OCI-LY7 (cell line): ENCODE data around the gene AGPAT3. TPM values are rescaled to one million over a fixed set of nuclear protein-coding genes. Genes with fewer than 3 reads are reported as not detected.

Source experiments
- BruUV-seq: library from RNA; stranded (reverse); fragments of 400-500 nt; replicated peaks from 2 replicates; lab custom pipeline; 2021; lab: Mats Ljungman, UMichigan
- CTCF ChIA-PET: fragments of 300-600 bp; sonication (Branson Sonifier 250); formaldehyde crosslinking; loops from one replicate; lab custom pipeline; 2022; ENCODE audit warnings: antibody characterized with exemption; ENCODE audit not compliant: unreplicated experiment; lab: Charles Lee
- POLR2A ChIA-PET: fragments of 300-600 bp; sonication (Branson Sonifier 250); formaldehyde crosslinking; loops from one replicate; lab custom pipeline; 2022; ENCODE audit warnings: antibody characterized with exemption; lab: Charles Lee
- DNase-seq: peaks from one replicate; pipeline ENCODE4 v3.0.0-alpha.2; 2015; ENCODE audit warnings: low spot score
- H2AFZ ChIP-seq: fragments of 200-600 bp; sonication (generic), shearing (Covaris generic); 2 replicates; pipeline ENCODE4 v1.6.1; 2014; ENCODE audit warnings: mild to moderate bottlenecking, antibody characterized with exemption, low read length, moderate library complexity
- H3K27ac ChIP-seq: fragments of 200-600 bp; sonication (generic); 2 replicates; pipeline ENCODE4 v1.5.1; 2014; ENCODE audit warnings: mixed run types, low read depth, mild to moderate bottlenecking, moderate library complexity, low read length, inconsistent platforms; ENCODE audit not compliant: poor library complexity, severe bottlenecking
- H3K36me3 ChIP-seq: fragments of 200-600 bp; sonication (generic); 2 replicates; pipeline ENCODE4 v1.6.1; 2014; ENCODE audit warnings: mild to moderate bottlenecking, antibody characterized with exemption, low read length, moderate library complexity, mixed read lengths; ENCODE audit not compliant: insufficient read depth
- H3K4me1 ChIP-seq: fragments of 200-600 bp; sonication (generic); 2 replicates; pipeline ENCODE4 v1.5.1; 2014; ENCODE audit warnings: mild to moderate bottlenecking, low read length; ENCODE audit not compliant: insufficient read depth, poor library complexity, severe bottlenecking
- H3K4me2 ChIP-seq: fragments of 200-600 bp; sonication (generic); 2 replicates; pipeline ENCODE4 v1.6.1; 2014; ENCODE audit warnings: mild to moderate bottlenecking, low read length
- H3K4me3 ChIP-seq: fragments of 200-600 bp; sonication (generic); 2 replicates; pipeline ENCODE4 v1.5.1; 2014; ENCODE audit warnings: mild to moderate bottlenecking, low read depth, low read length; ENCODE audit not compliant: poor library complexity, severe bottlenecking
- H3K79me2 ChIP-seq: fragments of 200-600 bp; sonication (generic); 2 replicates; pipeline ENCODE4 v1.6.1; 2016; ENCODE audit warnings: low read depth, mild to moderate bottlenecking, low read length, moderate library complexity, mixed read lengths; ENCODE audit not compliant: insufficient read depth
- H3K9me2 ChIP-seq: fragments of 200-600 bp; sonication (generic); 2 replicates; pipeline ENCODE4 v1.6.1; 2016; ENCODE audit warnings: mild to moderate bottlenecking, low read length, mixed read lengths; ENCODE audit not compliant: insufficient read depth
- H3K9me3 ChIP-seq: fragments of 200-600 bp; sonication (generic); 2 replicates; pipeline ENCODE4 v1.6.1; 2014; ENCODE audit warnings: mild to moderate bottlenecking, mixed run types, low read length, mixed read lengths
- H4K20me1 ChIP-seq: fragments of 200-600 bp; sonication (generic); 2 replicates; pipeline ENCODE4 v1.6.1; 2014; ENCODE audit warnings: mild to moderate bottlenecking, antibody characterized with exemption, low read length, moderate library complexity, mixed read lengths; ENCODE audit not compliant: insufficient read depth
- EZH2phosphoT487 ChIP-seq: fragments of 200-600 bp; sonication (generic); IDR thresholded peaks from 2 replicates; pipeline ENCODE4 v1.6.1; 2018; ENCODE audit warnings: low read depth, borderline replicate concordance, mild to moderate bottlenecking, mixed run types, antibody characterized with exemption, low read length, moderate library complexity, mixed read lengths
- intact Hi-C: fragments of 100-400 bp; cut with micrococcal nuclease; formaldehyde crosslinking; loops from one replicate; pipeline ENCODE4 v1.10.0; 2022; ENCODE audit not compliant: unreplicated experiment
- total RNA-seq, 2 experiments: library from RNA; depleted of rRNA in 1 of 2; stranded (reverse); fragments of >200 nt in 1 of 2; shearing (Covaris generic) in 1 of 2; gene quantifications; 2 replicates each; pipeline ENCODE4 v1.2.3, GENCODE V29; 2014 to 2022
- TF ChIP-seq, protein P1 (sequence below): fragments of 200-600 bp; sonication (generic); conservative IDR thresholded peaks from 2 replicates; pipeline ENCODE4 v1.5.1; 2014; ENCODE audit warnings: mild to moderate bottlenecking, antibody characterized with exemption, low read length, moderate library complexity, mixed read lengths

The AGPAT3 gene
- total RNA-seq, 2 experiments from 2014 or later: 9.2 to 33.4 TPM

DNA sequence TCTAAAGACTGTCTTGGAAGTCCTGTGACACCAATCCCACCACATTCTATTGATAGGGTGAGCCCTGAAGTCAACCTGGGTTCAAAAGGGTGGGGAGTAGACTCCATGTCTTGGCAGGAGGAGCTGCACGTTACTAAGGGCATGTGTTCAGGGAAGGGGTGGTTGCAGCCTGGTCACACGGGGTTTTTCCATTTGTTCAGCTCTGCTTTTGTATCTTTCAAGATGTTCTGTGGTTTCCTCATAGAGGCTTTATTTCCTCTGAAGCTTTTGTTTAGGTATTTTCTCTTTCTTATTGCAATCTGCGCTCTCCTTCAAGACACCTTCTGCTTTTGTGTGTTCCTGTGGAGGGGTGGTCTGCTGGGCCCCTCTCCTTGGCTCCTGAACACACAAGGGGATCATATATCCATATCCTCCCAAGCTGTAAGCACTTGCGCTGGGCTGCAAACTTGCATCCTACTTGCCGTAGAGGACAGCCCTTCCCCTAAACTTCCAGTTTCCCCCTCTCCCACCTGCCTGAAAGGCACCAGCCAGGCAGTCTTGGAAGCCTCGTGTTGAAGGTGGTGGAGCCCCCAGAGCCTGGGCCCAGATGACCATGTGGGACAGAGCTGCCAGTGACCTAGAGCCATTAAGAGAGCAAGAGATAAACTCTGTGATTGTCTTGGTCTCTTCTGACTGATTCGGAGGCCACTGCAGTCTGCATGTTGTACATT is 84.6 kb downstream of the AGPAT3 start:
- no peaks in the 10 kb centered on the region for H3K9me3 ChIP-seq
- intact Hi-C loops: no loop called here
- no peaks in the 10 kb centered on the region for H3K9me2 ChIP-seq
- H3K79me2 ChIP-seq: no peaks in the 10 kb centered on the region
- H3K27ac ChIP-seq: no peak overlapping the region
- H3K4me2 ChIP-seq: no peak overlapping the region
- H3K4me1 ChIP-seq: no peaks in the 10 kb centered on the region
- BruUV-seq: no TSS peak
- POLR2A ChIA-PET: no interaction called here
- H4K20me1 ChIP-seq: no peaks in the 10 kb centered on the region
- no peak overlapping the region for H3K4me3 ChIP-seq
- TF ChIP-seq EZH2phosphoT487: no peak
- TF ChIP-seq, protein P1, sequence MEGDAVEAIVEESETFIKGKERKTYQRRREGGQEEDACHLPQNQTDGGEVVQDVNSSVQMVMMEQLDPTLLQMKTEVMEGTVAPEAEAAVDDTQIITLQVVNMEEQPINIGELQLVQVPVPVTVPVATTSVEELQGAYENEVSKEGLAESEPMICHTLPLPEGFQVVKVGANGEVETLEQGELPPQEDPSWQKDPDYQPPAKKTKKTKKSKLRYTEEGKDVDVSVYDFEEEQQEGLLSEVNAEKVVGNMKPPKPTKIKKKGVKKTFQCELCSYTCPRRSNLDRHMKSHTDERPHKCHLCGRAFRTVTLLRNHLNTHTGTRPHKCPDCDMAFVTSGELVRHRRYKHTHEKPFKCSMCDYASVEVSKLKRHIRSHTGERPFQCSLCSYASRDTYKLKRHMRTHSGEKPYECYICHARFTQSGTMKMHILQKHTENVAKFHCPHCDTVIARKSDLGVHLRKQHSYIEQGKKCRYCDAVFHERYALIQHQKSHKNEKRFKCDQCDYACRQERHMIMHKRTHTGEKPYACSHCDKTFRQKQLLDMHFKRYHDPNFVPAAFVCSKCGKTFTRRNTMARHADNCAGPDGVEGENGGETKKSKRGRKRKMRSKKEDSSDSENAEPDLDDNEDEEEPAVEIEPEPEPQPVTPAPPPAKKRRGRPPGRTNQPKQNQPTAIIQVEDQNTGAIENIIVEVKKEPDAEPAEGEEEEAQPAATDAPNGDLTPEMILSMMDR: no peak
- DNase-seq: no peak
- H3K36me3 ChIP-seq: no peaks in the 10 kb centered on the region
- CTCF ChIA-PET: no interaction called here
- no peak overlapping the region for H2AFZ ChIP-seq

DNA sequence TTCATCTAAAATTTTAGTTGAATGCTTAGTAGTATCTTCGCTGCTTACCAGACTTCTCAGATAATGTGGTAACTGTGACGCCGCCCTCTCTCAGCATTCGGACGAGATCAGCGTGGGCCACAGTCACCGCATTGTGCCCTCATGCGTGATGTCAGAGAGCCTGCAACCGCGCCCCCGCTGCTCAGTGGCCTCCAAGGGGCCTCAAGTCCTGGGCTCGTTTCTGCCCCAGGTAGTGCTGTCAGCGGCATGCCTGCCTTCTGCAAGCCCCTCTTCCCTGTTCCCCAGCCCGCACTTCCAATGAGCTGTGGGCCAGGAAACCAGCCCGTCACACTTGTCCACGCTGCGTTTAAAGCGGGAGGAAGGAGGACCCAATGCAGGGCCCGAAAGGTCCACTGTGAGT is 85.5 kb downstream of the AGPAT3 start:
- Histone ChIP-seq H3K4me1 (no peaks in the 10 kb centered on the region), H4K20me1 (no peaks in the 10 kb centered on the region), H3K9me3 (no peaks in the 10 kb centered on the region), H3K36me3 (no peaks in the 10 kb centered on the region), H3K79me2 (no peaks in the 10 kb centered on the region), H3K4me2 (no peak overlapping the region), H2AFZ (no peak overlapping the region), H3K9me2 (no peaks in the 10 kb centered on the region), H3K4me3 (no peak overlapping the region), H3K27ac (no peak overlapping the region)
- intact Hi-C loops: no loop called here
- no TSS peak for BruUV-seq
- DNase-seq: no peak
- ChIA-PET CTCF (no interaction called here), POLR2A (no interaction called here)
- TF ChIP-seq EZH2phosphoT487: no peak

DNA sequence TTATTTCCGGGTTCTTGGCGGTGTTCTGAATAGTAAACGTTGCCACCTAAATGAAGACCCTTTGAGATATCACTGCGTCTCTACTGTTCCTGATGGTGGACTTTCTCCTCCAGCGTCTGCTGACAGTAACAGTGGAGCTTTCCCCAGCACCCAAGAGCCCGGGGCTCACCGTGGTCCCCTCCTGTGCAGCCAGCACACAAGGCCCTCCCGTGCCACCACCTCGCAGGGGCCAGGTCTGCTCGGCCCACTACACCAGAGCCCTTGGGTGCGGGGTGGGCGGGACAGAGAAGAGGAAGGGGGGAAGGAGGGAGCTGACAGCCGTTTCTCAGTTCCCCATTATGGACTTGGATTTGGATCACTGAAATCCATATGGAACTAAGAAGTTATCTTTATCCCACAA is 85.9 kb downstream of the AGPAT3 start:
- Histone ChIP-seq H3K4me3 (no peak overlapping the region), H3K4me2 (no peak overlapping the region), H3K36me3 (no peaks in the 10 kb centered on the region), H3K4me1 (no peaks in the 10 kb centered on the region), H3K9me3 (no peaks in the 10 kb centered on the region), H3K79me2 (no peaks in the 10 kb centered on the region), H4K20me1 (no peaks in the 10 kb centered on the region), H3K9me2 (no peaks in the 10 kb centered on the region), H3K27ac (no peak overlapping the region), H2AFZ (no peak overlapping the region)
- TF ChIP-seq, protein P1: no peak
- no peak for TF ChIP-seq EZH2phosphoT487
- POLR2A ChIA-PET: no interaction called here
- no peak for DNase-seq
- intact Hi-C loops: no loop called here
- CTCF ChIA-PET: interaction anchor here (0.6 kb wide), 1 partner anchor 186 kb away, joined by 3 read pairs; no protein-coding TSS in a partner anchor
- BruUV-seq: no TSS peak
